ENCODE measurements around the gene GLI3.

GLI3 gene

DNA sequence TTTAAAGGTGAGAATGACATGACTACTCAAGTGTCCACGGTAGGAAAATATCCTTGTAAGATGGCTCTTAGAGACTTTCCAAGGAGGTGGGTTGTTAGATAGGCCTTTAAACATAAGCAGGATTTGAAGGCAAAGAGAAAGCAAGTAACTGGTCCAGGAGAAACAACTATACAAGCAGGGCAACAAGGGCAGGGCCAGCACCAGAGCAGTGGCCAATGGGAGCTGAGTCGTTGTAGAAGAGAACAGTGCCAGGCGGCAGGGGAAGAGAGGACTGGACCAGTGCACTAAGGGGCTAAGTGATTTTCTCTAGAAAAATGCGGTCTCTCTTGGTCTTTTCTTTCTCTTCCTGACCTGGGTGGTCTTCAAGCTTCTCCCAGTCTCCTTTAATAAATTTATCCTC is 94.9 kb downstream of the GLI3 start:
- TF ChIP-seq SIN3A (IDR thresholded peaks at IDR 0.05; ENCODE audit: borderline replicate concordance, insufficient read depth, low read length) = no peak
- TF ChIP-seq TAF1 (IDR thresholded peaks at IDR 0.05; ENCODE audit: borderline replicate concordance, insufficient read depth, low read length) = no peak
- no peak for TF ChIP-seq POLR2AphosphoS5 (IDR thresholded peaks at IDR 0.05; ENCODE audit: low read depth, low read length)
- no peak for TF ChIP-seq FOXP2 (optimal IDR thresholded peaks at IDR 0.05; ENCODE audit: borderline replicate concordance, extremely low read depth, extremely low read length, insufficient read depth)
- TF ChIP-seq, protein P1, sequence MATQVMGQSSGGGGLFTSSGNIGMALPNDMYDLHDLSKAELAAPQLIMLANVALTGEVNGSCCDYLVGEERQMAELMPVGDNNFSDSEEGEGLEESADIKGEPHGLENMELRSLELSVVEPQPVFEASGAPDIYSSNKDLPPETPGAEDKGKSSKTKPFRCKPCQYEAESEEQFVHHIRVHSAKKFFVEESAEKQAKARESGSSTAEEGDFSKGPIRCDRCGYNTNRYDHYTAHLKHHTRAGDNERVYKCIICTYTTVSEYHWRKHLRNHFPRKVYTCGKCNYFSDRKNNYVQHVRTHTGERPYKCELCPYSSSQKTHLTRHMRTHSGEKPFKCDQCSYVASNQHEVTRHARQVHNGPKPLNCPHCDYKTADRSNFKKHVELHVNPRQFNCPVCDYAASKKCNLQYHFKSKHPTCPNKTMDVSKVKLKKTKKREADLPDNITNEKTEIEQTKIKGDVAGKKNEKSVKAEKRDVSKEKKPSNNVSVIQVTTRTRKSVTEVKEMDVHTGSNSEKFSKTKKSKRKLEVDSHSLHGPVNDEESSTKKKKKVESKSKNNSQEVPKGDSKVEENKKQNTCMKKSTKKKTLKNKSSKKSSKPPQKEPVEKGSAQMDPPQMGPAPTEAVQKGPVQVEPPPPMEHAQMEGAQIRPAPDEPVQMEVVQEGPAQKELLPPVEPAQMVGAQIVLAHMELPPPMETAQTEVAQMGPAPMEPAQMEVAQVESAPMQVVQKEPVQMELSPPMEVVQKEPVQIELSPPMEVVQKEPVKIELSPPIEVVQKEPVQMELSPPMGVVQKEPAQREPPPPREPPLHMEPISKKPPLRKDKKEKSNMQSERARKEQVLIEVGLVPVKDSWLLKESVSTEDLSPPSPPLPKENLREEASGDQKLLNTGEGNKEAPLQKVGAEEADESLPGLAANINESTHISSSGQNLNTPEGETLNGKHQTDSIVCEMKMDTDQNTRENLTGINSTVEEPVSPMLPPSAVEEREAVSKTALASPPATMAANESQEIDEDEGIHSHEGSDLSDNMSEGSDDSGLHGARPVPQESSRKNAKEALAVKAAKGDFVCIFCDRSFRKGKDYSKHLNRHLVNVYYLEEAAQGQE (IDR thresholded peaks at IDR 0.05; ENCODE audit: insufficient read depth in 1 of 2, low read depth in 2 of 2, low read length in 2 of 2) = no peak

DNA sequence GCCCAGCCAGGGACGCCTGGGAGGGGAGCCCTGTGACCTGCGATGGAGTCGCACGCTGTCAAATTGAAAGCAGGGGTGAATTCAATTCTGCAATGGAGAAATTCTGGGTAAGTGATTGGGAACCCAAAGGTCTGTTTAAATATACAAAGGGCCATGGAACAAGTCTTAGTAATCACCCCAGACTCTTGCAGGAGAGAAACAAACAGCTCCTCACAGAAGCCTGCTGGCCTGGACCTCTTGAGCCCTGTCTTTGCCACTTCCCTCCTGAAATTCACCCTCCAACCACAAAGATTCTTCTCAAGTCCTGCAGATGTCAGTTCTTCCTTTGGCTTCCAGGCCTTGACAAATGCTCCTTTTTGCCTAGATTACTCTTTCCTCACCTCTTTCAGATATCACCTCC is 97.3 kb downstream of the GLI3 start:
- TF ChIP-seq SIN3A (IDR thresholded peaks at IDR 0.05; ENCODE audit: borderline replicate concordance, insufficient read depth, low read length) (no peak), TAF1 (IDR thresholded peaks at IDR 0.05; ENCODE audit: borderline replicate concordance, insufficient read depth, low read length) (no peak), POLR2AphosphoS5 (IDR thresholded peaks at IDR 0.05; ENCODE audit: low read depth, low read length) (no peak), FOXP2 (optimal IDR thresholded peaks at IDR 0.05; ENCODE audit: borderline replicate concordance, extremely low read depth, extremely low read length, insufficient read depth) (no peak)
- TF ChIP-seq, protein P1 (IDR thresholded peaks at IDR 0.05; ENCODE audit: insufficient read depth in 1 of 2, low read depth in 2 of 2, low read length in 2 of 2) = no peak

DNA sequence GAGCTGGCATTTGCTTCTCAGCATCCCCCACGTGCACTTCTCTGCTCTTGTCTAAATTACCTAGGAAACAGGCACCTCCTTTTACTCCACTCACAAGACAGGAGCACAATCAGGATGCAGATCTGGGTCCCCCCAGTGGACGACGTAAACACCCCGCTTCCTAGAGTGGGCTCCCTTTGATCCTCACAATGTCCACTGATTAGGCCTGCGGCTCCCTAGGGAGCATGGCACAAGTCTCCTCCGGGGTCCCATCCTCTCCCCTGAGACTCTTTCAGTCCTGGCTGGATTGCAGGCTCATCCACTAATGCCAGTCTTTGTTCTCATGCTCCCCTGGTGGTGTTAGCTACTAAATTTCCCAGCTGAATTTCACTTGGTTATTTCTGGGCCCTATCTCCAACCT is 98.3 kb downstream of the GLI3 start:
- TF ChIP-seq SIN3A (IDR thresholded peaks at IDR 0.05; ENCODE audit: borderline replicate concordance, insufficient read depth, low read length) (no peak), TAF1 (IDR thresholded peaks at IDR 0.05; ENCODE audit: borderline replicate concordance, insufficient read depth, low read length) (no peak), POLR2AphosphoS5 (IDR thresholded peaks at IDR 0.05; ENCODE audit: low read depth, low read length) (no peak), FOXP2 (optimal IDR thresholded peaks at IDR 0.05; ENCODE audit: borderline replicate concordance, extremely low read depth, extremely low read length, insufficient read depth) (no peak)
- TF ChIP-seq, protein P1 (IDR thresholded peaks at IDR 0.05; ENCODE audit: insufficient read depth in 1 of 2, low read depth in 2 of 2, low read length in 2 of 2) = no peak

DNA sequence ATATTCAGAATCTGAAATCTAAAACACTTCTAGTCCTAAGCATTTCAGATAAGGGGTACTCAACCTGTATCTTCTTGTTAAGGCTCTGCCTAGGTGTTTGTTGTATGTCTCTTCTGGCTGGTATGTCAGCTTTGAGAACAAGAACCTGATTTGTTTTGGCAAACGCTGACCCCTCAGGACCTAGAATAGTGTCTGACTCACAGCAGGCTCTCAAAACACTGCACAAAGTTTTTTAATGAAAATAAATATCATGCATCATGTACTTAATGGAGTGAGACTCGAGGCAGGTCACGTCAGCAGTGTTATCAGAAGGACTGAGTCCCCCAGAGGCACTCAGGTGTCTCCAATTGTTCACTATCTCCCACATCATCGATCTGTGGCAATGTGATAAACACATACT is 99.1 kb downstream of the GLI3 start:
- TF ChIP-seq TAF1 (IDR thresholded peaks at IDR 0.05; ENCODE audit: borderline replicate concordance, insufficient read depth, low read length) = no peak
- no peak for TF ChIP-seq SIN3A (IDR thresholded peaks at IDR 0.05; ENCODE audit: borderline replicate concordance, insufficient read depth, low read length)
- TF ChIP-seq, protein P1 (IDR thresholded peaks at IDR 0.05; ENCODE audit: insufficient read depth in 1 of 2, low read depth in 2 of 2, low read length in 2 of 2) = no peak
- TF ChIP-seq POLR2AphosphoS5 (IDR thresholded peaks at IDR 0.05; ENCODE audit: low read depth, low read length) = no peak
- TF ChIP-seq FOXP2 (optimal IDR thresholded peaks at IDR 0.05; ENCODE audit: borderline replicate concordance, extremely low read depth, extremely low read length, insufficient read depth) = no peak

DNA sequence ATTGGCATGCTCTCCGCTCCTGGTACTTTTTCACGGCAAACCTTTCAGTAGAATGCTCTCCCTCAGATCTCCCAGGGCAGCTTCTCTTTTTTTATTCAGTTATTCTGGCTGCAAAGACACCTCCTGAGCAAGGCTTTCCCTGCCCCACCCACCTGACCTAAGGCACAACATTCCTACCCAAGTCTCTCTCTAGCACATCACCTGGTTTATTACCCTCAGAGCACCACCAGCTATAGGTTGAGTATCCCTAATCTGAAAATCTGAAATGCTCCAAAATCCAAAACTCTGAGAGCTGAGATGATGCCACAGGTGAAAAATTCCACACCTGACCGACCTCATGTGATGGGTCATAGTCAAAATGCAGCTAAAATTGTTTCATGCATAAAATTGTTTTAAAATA is 99.6 kb downstream of the GLI3 start:
- TF ChIP-seq SIN3A (IDR thresholded peaks at IDR 0.05; ENCODE audit: borderline replicate concordance, insufficient read depth, low read length) = no peak
- TF ChIP-seq TAF1 (IDR thresholded peaks at IDR 0.05; ENCODE audit: borderline replicate concordance, insufficient read depth, low read length) = no peak
- no peak for TF ChIP-seq FOXP2 (optimal IDR thresholded peaks at IDR 0.05; ENCODE audit: borderline replicate concordance, extremely low read depth, extremely low read length, insufficient read depth)
- no peak for TF ChIP-seq POLR2AphosphoS5 (IDR thresholded peaks at IDR 0.05; ENCODE audit: low read depth, low read length)
- TF ChIP-seq, protein P1 (IDR thresholded peaks at IDR 0.05; ENCODE audit: insufficient read depth in 1 of 2, low read depth in 2 of 2, low read length in 2 of 2) = no peak
